ENCODE data around the gene CD200R1.

GRCh38 chr3:112956351-112956750, 18.6 kb downstream of the CD200R1 start:
- TF ChIP-seq POLR2A (IDR thresholded peaks at IDR 0.05; ENCODE audit: low read depth, low read length) (no peak), CTCF (conservative IDR thresholded peaks at IDR 0.05; ENCODE audit: low read depth, low read length) (no peak), USF2 (IDR thresholded peaks at IDR 0.05; ENCODE audit: low read depth, low read length) (no peak), ELK1 (IDR thresholded peaks at IDR 0.05; ENCODE audit: borderline replicate concordance, low read depth, low read length) (no peak), MXI1 (IDR thresholded peaks at IDR 0.05; ENCODE audit: borderline replicate concordance, low read depth, low read length) (no peak), RAD21 (IDR thresholded peaks at IDR 0.05; ENCODE audit: low read length) (no peak), MAFK (IDR thresholded peaks at IDR 0.05; ENCODE audit: low read depth, low read length) (no peak), MAZ (IDR thresholded peaks at IDR 0.05; ENCODE audit: borderline replicate concordance, low read depth, low read length) (no peak), RCOR1 (IDR thresholded peaks at IDR 0.05; ENCODE audit: insufficient replicate concordance, low read length) (no peak), BHLHE40 (IDR thresholded peaks at IDR 0.05; ENCODE audit: low read depth, low read length) (no peak), FOS (IDR thresholded peaks at IDR 0.05; ENCODE audit: low read depth, low read length) (no peak), CEBPB (IDR thresholded peaks at IDR 0.05; ENCODE audit: low read depth, low read length) (no peak)
